ENCODE measurements around the gene XKR3. TPM values are rescaled to one million over a fixed set of nuclear protein-coding genes. Genes with fewer than 3 reads are reported as not detected.

Gene XKR3
- not detected in 5 replicates for total RNA-seq (2022; extraction: Qiagen RNA extraction; ENCODE audit: low read depth)

GRCh38 chr22:16824716-16825687, at the start of gene XKR3:
XKR3 (minus strand) TSS chr22:16825411; CDS start chr22:16808073, 17,338 bp downstream.

Other genes with a start within 250 kb of the XKR3 start
- gene CCT8L2, start 232.6 kb downstream of the XKR3 start, total RNA-seq (2022; extraction: Qiagen RNA extraction; ENCODE audit: low read depth): not detected in 5 replicates
- not detected in 5 replicates for gene GAB4, start 182.8 kb upstream of the XKR3 start, total RNA-seq (2022; extraction: Qiagen RNA extraction; ENCODE audit: low read depth)

Data from A549 treated with CpdA at 1 μM for 4 hours (cell line).